ENCODE measurements around the gene GHSR. TPM values are rescaled to one million over a fixed set of nuclear protein-coding genes. Genes with fewer than 3 reads are reported as not detected.

GHSR gene
- not detected in 2 replicates for total RNA-seq

GRCh38 chr3:172447611-172448579 is at the start of gene GHSR:
Gene GHSR, minus strand, starts transcription at chr3:172448456. Its CDS starts 43 bp downstream, at chr3:172448413.

Other genes with a start within 250 kb of the GHSR start
- 5.1 and 9.7 TPM in 2 replicates for gene TNFSF10, start 75.0 kb upstream of the GHSR start, total RNA-seq

Measured in smooth muscle cell of trachea (primary cell).